Smooth muscle cell (in vitro differentiated cells): ENCODE results near the gene TMEM201. TPM values are rescaled to one million over a fixed set of nuclear protein-coding genes. Genes with fewer than 3 reads are reported as not detected.

Source experiments
- DNase-seq: peaks from one replicate; lab custom pipeline; 2025; ENCODE audit not compliant: unreplicated experiment; lab: John Stamatoyannopoulos, UW
- H2AFZ ChIP-seq: fragments of 200-600 bp; sonication (generic); 2 replicates; pipeline ENCODE4 v1.6.0; 2016; ENCODE audit warnings: antibody characterized with exemption, low read depth, mild to moderate bottlenecking
- H3F3A ChIP-seq: fragments of 200-600 bp; sonication (generic); 2 replicates; pipeline ENCODE4 v1.6.0; 2017; ENCODE audit warnings: antibody characterized with exemption, low read depth
- H3K27ac ChIP-seq: fragments of 200-600 bp; sonication (generic); 2 replicates; pipeline ENCODE4 v1.5.1; 2016; ENCODE audit warnings: low read depth, mild to moderate bottlenecking
- H3K27me3 ChIP-seq: fragments of 200-600 bp; sonication (generic); 2 replicates; pipeline ENCODE4 v1.6.1; 2016; ENCODE audit warnings: low read depth, mild to moderate bottlenecking
- H3K36me3 ChIP-seq: fragments of 200-600 bp; sonication (generic); 2 replicates; pipeline ENCODE4 v1.5.1; 2016; ENCODE audit warnings: low read depth
- H3K4me1 ChIP-seq: fragments of 200-600 bp; sonication (generic); 2 replicates; pipeline ENCODE4 v1.5.1; 2016; ENCODE audit warnings: low read depth
- H3K4me2 ChIP-seq: fragments of 200-600 bp; sonication (generic); 2 replicates; pipeline ENCODE4 v1.6.0; 2016; ENCODE audit warnings: mild to moderate bottlenecking
- H3K4me3 ChIP-seq: fragments of 200-600 bp; sonication (generic); 2 replicates; pipeline ENCODE4 v1.5.1; 2016; ENCODE audit warnings: mild to moderate bottlenecking
- H3K79me2 ChIP-seq: fragments of 200-600 bp; sonication (generic); 2 replicates; pipeline ENCODE4 v1.6.0; 2016; ENCODE audit warnings: low read depth, mild to moderate bottlenecking
- H3K9ac ChIP-seq: fragments of 200-600 bp; sonication (generic); 2 replicates; pipeline ENCODE4 v1.6.0; 2016; ENCODE audit warnings: low read depth
- H3K9me3 ChIP-seq: fragments of 200-600 bp; sonication (generic); replicated peaks from 2 replicates; pipeline ENCODE4 v1.5.1; 2016; ENCODE audit warnings: low read depth
- H4K20me1 ChIP-seq: fragments of 200-600 bp; sonication (generic); 2 replicates; pipeline ENCODE4 v1.6.0; 2016; ENCODE audit warnings: low read depth
- CTCF ChIP-seq: fragments of 200-600 bp; sonication (generic); IDR thresholded peaks from 2 replicates; pipeline ENCODE4 v1.5.1; 2017; ENCODE audit warnings: borderline replicate concordance, mild to moderate bottlenecking, antibody characterized with exemption; ENCODE audit not compliant: insufficient read depth, poor library complexity, severe bottlenecking
- WGBS: methylation state at CpG from one replicate; pipeline ENCODE4 v1.1.7; 2016; ENCODE audit warnings: low lambda C conversion rate; 5-methylcytosine and 5-hydroxymethylcytosine counted together
- polyA plus RNA-seq: library from polyadenylated mRNA; unstranded; fragments of >200 nt; fragmentation: Nextera tagmentation; extraction: Ambion mirVana; gene quantifications from 2 replicates; pipeline ENCODE4 v1.2.1, GENCODE V29; 2016
- total RNA-seq: library from RNA; depleted of rRNA; stranded (reverse); fragments of >200 nt; gene quantifications from 2 replicates; pipeline ENCODE4 v1.2.3, GENCODE V29; 2014

The TMEM201 gene
- total RNA-seq (1.7 and 2.4 TPM in 2 replicates), polyA plus RNA-seq (5.0 and 8.8 TPM in 2 replicates)

GRCh38 chr1:9588551-9589143 is at the start of gene TMEM201:
TMEM201 (plus strand) TSS chr1:9588911; CDS start chr1:9588931, 20 bp downstream.
- peak; percentile 83 for DNase-seq
- Histone ChIP-seq H3K79me2 (peaks cover 22% of the 10 kb centered on the region), H2AFZ (peak within 1 kb of the TSS; percentile 55), H3K4me1 (peaks cover 34% of the 10 kb centered on the region), H3K27ac (no peak within 1 kb of the TSS), H3K4me2 (peak within 1 kb of the TSS; percentile 95), H3K9me3 (no peaks in the 10 kb centered on the region), H3F3A (no peaks in the 10 kb centered on the region), H3K36me3 (no peaks in the 10 kb centered on the region), H3K4me3 (peak within 1 kb of the TSS; percentile 77), H4K20me1 (peaks cover 42% of the 10 kb centered on the region), H3K27me3 (no peaks in the 10 kb centered on the region), H3K9ac (peak within 1 kb of the TSS; percentile 24)
- peak; percentile 82 for TF ChIP-seq CTCF
- WGBS: 0% methylated on average over 11 of the region's 94 CpGs

GRCh38 chr1:9539165-9539828 is 49.4 kb upstream of the TMEM201 start, which contains the start of gene SLC25A33:
SLC25A33 (plus strand) TSS chr1:9539465; CDS start chr1:9539692, 227 bp downstream.
- Histone ChIP-seq H3K27me3 (no peaks in the 10 kb centered on the region), H2AFZ (peak within 1 kb of the TSS; percentile 90), H4K20me1 (peaks cover 30% of the 10 kb centered on the region), H3F3A (peaks cover 8% of the 10 kb centered on the region), H3K4me2 (peak within 1 kb of the TSS; percentile 94), H3K27ac (peak within 1 kb of the TSS; percentile 79), H3K79me2 (peaks cover 44% of the 10 kb centered on the region), H3K4me1 (peaks cover 12% of the 10 kb centered on the region), H3K9ac (peak within 1 kb of the TSS; percentile 61), H3K9me3 (no peaks in the 10 kb centered on the region), H3K36me3 (no peaks in the 10 kb centered on the region), H3K4me3 (peak within 1 kb of the TSS; percentile 67)
- TF ChIP-seq CTCF: no peak
- 1% methylated on average over 60 of the region's 92 CpGs for WGBS
- peak; percentile 96 for DNase-seq

GRCh38 chr1:9539829-9540550 is 48.7 kb upstream of the TMEM201 start:
- no peaks in the 10 kb centered on the region for H3K27me3 ChIP-seq
- H3F3A ChIP-seq: peaks cover 8% of the 10 kb centered on the region
- no peaks in the 10 kb centered on the region for H3K36me3 ChIP-seq
- WGBS: 5% methylated on average over 41 of the region's 61 CpGs
- H3K27ac ChIP-seq: peak overlapping the region; percentile 79
- peak; percentile 51 for DNase-seq
- H3K4me3 ChIP-seq: peak overlapping the region; percentile 67
- H3K9ac ChIP-seq: peak overlapping the region; percentile 61
- peaks cover 12% of the 10 kb centered on the region for H3K4me1 ChIP-seq
- no peaks in the 10 kb centered on the region for H3K9me3 ChIP-seq
- peak overlapping the region; percentile 94 for H3K4me2 ChIP-seq
- H4K20me1 ChIP-seq: peaks cover 32% of the 10 kb centered on the region
- peaks cover 50% of the 10 kb centered on the region for H3K79me2 ChIP-seq
- H2AFZ ChIP-seq: peak overlapping the region; percentile 90
- no peak for TF ChIP-seq CTCF
